ENCODE measurements around the gene IL1RL1. TPM values are rescaled to one million over a fixed set of nuclear protein-coding genes. Genes with fewer than 3 reads are reported as not detected.

Gene IL1RL1
- total RNA-seq, 1 donor = 2.7 TPM

GRCh38 chr2:102365763-102366162 lies 54.4 kb downstream of the IL1RL1 start:
- Histone ChIP-seq H3K27me3 (ENCODE audit: insufficient read depth, low read length) (no peaks in the 10 kb centered on the region), H3K9me3 (ENCODE audit: low read depth, low read length) (peaks cover 8% of the 10 kb centered on the region), H3K4me1 (ENCODE audit: insufficient read depth, low read length) (peaks cover 21% of the 10 kb centered on the region), H3K4me3 (ENCODE audit: low read length) (no peak overlapping the region)

GRCh38 chr2:102366406-102367112 lies 55.2 kb downstream of the IL1RL1 start:
- peaks cover 8% of the 10 kb centered on the region for H3K9me3 ChIP-seq (ENCODE audit: low read depth, low read length)
- no peaks in the 10 kb centered on the region for H3K27me3 ChIP-seq (ENCODE audit: insufficient read depth, low read length)
- peaks cover 21% of the 10 kb centered on the region for H3K4me1 ChIP-seq (ENCODE audit: insufficient read depth, low read length)
- no peak overlapping the region for H3K4me3 ChIP-seq (ENCODE audit: low read length)

- Histone ChIP-seq H3K9me3 (ENCODE audit: low read depth, low read length) (peaks cover 8% of the 10 kb centered on the region), H3K27me3 (ENCODE audit: insufficient read depth, low read length) (no peaks in the 10 kb centered on the region), H3K4me1 (ENCODE audit: insufficient read depth, low read length) (peaks cover 21% of the 10 kb centered on the region), H3K4me3 (ENCODE audit: low read length) (no peak overlapping the region)
Observed at GRCh38 chr2:102367331-102367971, 56.1 kb downstream of the IL1RL1 start.

GRCh38 chr2:102368461-102369109 lies 57.2 kb downstream of the IL1RL1 start:
- H3K9me3 ChIP-seq (ENCODE audit: low read depth, low read length) = peaks cover 8% of the 10 kb centered on the region
- H3K4me1 ChIP-seq (ENCODE audit: insufficient read depth, low read length) = peaks cover 21% of the 10 kb centered on the region
- H3K4me3 ChIP-seq (ENCODE audit: low read length) = no peak overlapping the region
- no peaks in the 10 kb centered on the region for H3K27me3 ChIP-seq (ENCODE audit: insufficient read depth, low read length)

GRCh38 chr2:102369866-102370265 lies 58.5 kb downstream of the IL1RL1 start:
- peaks cover 21% of the 10 kb centered on the region for H3K4me1 ChIP-seq (ENCODE audit: insufficient read depth, low read length)
- H3K27me3 ChIP-seq (ENCODE audit: insufficient read depth, low read length) = no peaks in the 10 kb centered on the region
- peaks cover 8% of the 10 kb centered on the region for H3K9me3 ChIP-seq (ENCODE audit: low read depth, low read length)
- no peak overlapping the region for H3K4me3 ChIP-seq (ENCODE audit: low read length)

GRCh38 chr2:102376052-102376591 lies 64.8 kb downstream of the IL1RL1 start:
- Histone ChIP-seq H3K27me3 (ENCODE audit: insufficient read depth, low read length) (no peaks in the 10 kb centered on the region), H3K4me1 (ENCODE audit: insufficient read depth, low read length) (no peaks in the 10 kb centered on the region), H3K4me3 (ENCODE audit: low read length) (no peak overlapping the region), H3K9me3 (ENCODE audit: low read depth, low read length) (no peaks in the 10 kb centered on the region)

GRCh38 chr2:102383722-102384121 lies 72.4 kb downstream of the IL1RL1 start:
- no peak overlapping the region for H3K4me3 ChIP-seq (ENCODE audit: low read length)
- H3K9me3 ChIP-seq (ENCODE audit: low read depth, low read length) = peaks cover 23% of the 10 kb centered on the region
- H3K27me3 ChIP-seq (ENCODE audit: insufficient read depth, low read length) = no peaks in the 10 kb centered on the region
- H3K4me1 ChIP-seq (ENCODE audit: insufficient read depth, low read length) = no peaks in the 10 kb centered on the region

GRCh38 chr2:102385522-102385921 lies 74.2 kb downstream of the IL1RL1 start:
- peaks cover 23% of the 10 kb centered on the region for H3K9me3 ChIP-seq (ENCODE audit: low read depth, low read length)
- no peak overlapping the region for H3K4me3 ChIP-seq (ENCODE audit: low read length)
- H3K4me1 ChIP-seq (ENCODE audit: insufficient read depth, low read length) = no peaks in the 10 kb centered on the region
- no peaks in the 10 kb centered on the region for H3K27me3 ChIP-seq (ENCODE audit: insufficient read depth, low read length)

- Histone ChIP-seq H3K4me1 (ENCODE audit: insufficient read depth, low read length) (no peaks in the 10 kb centered on the region), H3K27me3 (ENCODE audit: insufficient read depth, low read length) (no peaks in the 10 kb centered on the region), H3K9me3 (ENCODE audit: low read depth, low read length) (peaks cover 23% of the 10 kb centered on the region), H3K4me3 (ENCODE audit: low read length) (no peak overlapping the region)
Observed at GRCh38 chr2:102386004-102386403, 74.6 kb downstream of the IL1RL1 start.

GRCh38 chr2:102386867-102387541 lies 75.6 kb downstream of the IL1RL1 start:
- Histone ChIP-seq H3K4me3 (ENCODE audit: low read length) (no peak overlapping the region), H3K9me3 (ENCODE audit: low read depth, low read length) (peaks cover 23% of the 10 kb centered on the region), H3K4me1 (ENCODE audit: insufficient read depth, low read length) (no peaks in the 10 kb centered on the region), H3K27me3 (ENCODE audit: insufficient read depth, low read length) (no peaks in the 10 kb centered on the region)

GRCh38 chr2:102387763-102388546 lies 76.6 kb downstream of the IL1RL1 start:
- Histone ChIP-seq H3K9me3 (ENCODE audit: low read depth, low read length) (peaks cover 17% of the 10 kb centered on the region), H3K4me1 (ENCODE audit: insufficient read depth, low read length) (no peaks in the 10 kb centered on the region), H3K27me3 (ENCODE audit: insufficient read depth, low read length) (no peaks in the 10 kb centered on the region), H3K4me3 (ENCODE audit: low read length) (no peak overlapping the region)

GRCh38 chr2:102391565-102391964 lies 80.2 kb downstream of the IL1RL1 start:
- Histone ChIP-seq H3K4me3 (ENCODE audit: low read length) (no peak overlapping the region), H3K4me1 (ENCODE audit: insufficient read depth, low read length) (no peaks in the 10 kb centered on the region), H3K9me3 (ENCODE audit: low read depth, low read length) (no peaks in the 10 kb centered on the region), H3K27me3 (ENCODE audit: insufficient read depth, low read length) (no peaks in the 10 kb centered on the region)

GRCh38 chr2:102392096-102392495 lies 80.7 kb downstream of the IL1RL1 start:
- H3K4me1 ChIP-seq (ENCODE audit: insufficient read depth, low read length) = no peaks in the 10 kb centered on the region
- H3K27me3 ChIP-seq (ENCODE audit: insufficient read depth, low read length) = no peaks in the 10 kb centered on the region
- no peak overlapping the region for H3K4me3 ChIP-seq (ENCODE audit: low read length)
- no peaks in the 10 kb centered on the region for H3K9me3 ChIP-seq (ENCODE audit: low read depth, low read length)

- Histone ChIP-seq H3K4me3 (ENCODE audit: low read length) (no peak overlapping the region), H3K27me3 (ENCODE audit: insufficient read depth, low read length) (no peaks in the 10 kb centered on the region), H3K9me3 (ENCODE audit: low read depth, low read length) (no peaks in the 10 kb centered on the region), H3K4me1 (ENCODE audit: insufficient read depth, low read length) (no peaks in the 10 kb centered on the region)
Observed at GRCh38 chr2:102392942-102393341, 81.6 kb downstream of the IL1RL1 start.

All from mononuclear cell (primary cell).